Measurements from ENCODE around the gene AOAH.
A peak's percentile ranks its signal among the peaks of the same experiment; 100 is the strongest.

AOAH gene

GRCh38 chr7:36475381-36475780, 248.9 kb downstream of the AOAH start:
- DNase-seq (ENCODE audit: extremely low read depth, low read depth), result no peak
- no peak for TF ChIP-seq CTCF (IDR thresholded peaks at IDR 0.05; ENCODE audit: low read depth, low read length)

GRCh38 chr7:36475011-36475342, 249.3 kb downstream of the AOAH start:
- no peak for TF ChIP-seq CTCF (IDR thresholded peaks at IDR 0.05; ENCODE audit: low read depth, low read length)
- no peak for DNase-seq (ENCODE audit: extremely low read depth, low read depth)

GRCh38 chr7:36474283-36475010, 249.8 kb downstream of the AOAH start:
- TF ChIP-seq CTCF (IDR thresholded peaks at IDR 0.05; ENCODE audit: low read depth, low read length), result no peak
- no peak for DNase-seq (ENCODE audit: extremely low read depth, low read depth)

GRCh38 chr7:36473454-36474282, 250.6 kb downstream of the AOAH start:
- TF ChIP-seq CTCF (IDR thresholded peaks at IDR 0.05; ENCODE audit: low read depth, low read length), result peak; percentile 42
- DNase-seq (ENCODE audit: extremely low read depth, low read depth), result no peak

- DNase-seq (ENCODE audit: extremely low read depth, low read depth), result no peak
- TF ChIP-seq CTCF (IDR thresholded peaks at IDR 0.05; ENCODE audit: low read depth, low read length), result no peak
Measured at GRCh38 chr7:36472141-36472729, 252.1 kb downstream of the AOAH start.

GRCh38 chr7:36469236-36469635, 255.1 kb downstream of the AOAH start:
- no peak for DNase-seq (ENCODE audit: extremely low read depth, low read depth)
- TF ChIP-seq CTCF (IDR thresholded peaks at IDR 0.05; ENCODE audit: low read depth, low read length), result no peak

Data from AG09319 (cell line).